GM19455 (cell line): ENCODE data around the gene LTBP2.
A peak's percentile ranks its signal among the peaks of the same experiment; 100 is the strongest.

Experiments used
- ATAC-seq: cut with Tn5 transposase; IDR thresholded peaks from one replicate; pipeline ENCODE4 v1.9.1; 2021; ENCODE audit not compliant: unreplicated experiment

The LTBP2 gene

GRCh38 chr14:74613211-74613914 lies 1.3 kb upstream of the LTBP2 start:
- no peak for ATAC-seq

DNA sequence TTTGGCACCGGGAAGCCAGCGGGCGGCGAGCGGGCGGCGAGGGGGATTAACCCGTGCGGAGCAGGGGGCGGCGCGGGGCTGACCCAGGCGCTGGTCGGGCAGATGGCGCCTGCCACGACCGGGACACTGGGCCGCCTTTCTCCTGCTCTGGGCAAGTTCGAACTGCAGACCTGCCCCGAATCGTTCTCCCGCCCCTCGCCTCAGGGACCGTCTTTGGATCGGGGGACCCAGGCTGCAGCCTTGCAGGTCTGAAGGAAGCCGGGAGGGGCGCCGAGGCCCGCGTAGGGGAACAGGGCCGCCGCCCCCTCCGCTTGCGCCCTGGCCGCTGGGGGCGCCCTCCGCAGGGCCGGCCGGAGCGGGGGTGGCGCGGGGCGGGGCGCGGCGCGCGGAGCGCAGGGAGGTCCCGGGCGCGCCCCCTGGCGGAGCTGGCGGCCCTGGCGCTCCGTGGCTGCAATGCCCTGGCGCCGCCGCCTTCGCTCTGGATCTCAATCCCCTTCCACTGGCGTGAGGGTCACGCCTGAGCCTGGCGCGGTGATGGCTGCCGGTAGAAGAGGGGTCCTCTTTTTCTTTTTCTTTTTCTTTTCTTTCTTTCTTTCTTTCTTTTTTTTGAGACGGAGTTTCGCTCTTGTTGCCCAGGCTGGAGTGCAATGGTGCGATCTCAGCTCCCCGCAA lies 449 bp upstream of the LTBP2 start:
- peak; percentile 54 for ATAC-seq

GRCh38 chr14:74610866-74611649 lies 979 bp downstream of the LTBP2 start:
- no peak for ATAC-seq

GRCh38 chr14:74610199-74610865 lies 1.7 kb downstream of the LTBP2 start:
- ATAC-seq: no peak

DNA sequence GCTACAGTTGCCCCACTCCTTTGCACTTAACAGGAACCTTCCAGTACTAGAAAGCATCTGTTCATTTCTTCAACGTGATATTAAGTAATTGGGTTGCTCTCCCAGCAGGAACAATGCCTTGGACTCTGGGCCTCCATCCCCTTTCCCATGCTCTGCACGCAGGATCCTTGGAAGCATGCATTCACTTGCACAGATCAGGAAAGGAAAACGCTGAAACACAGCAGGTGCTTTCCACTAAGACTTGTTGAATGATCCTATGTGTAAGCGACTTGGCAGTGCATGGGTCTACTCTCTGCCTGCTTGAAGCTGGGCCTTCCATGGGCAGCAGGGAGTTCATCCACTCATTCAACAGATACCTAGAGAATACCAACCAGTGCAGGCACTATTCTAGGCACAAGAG lies 2.3 kb downstream of the LTBP2 start:
- no peak for ATAC-seq

DNA sequence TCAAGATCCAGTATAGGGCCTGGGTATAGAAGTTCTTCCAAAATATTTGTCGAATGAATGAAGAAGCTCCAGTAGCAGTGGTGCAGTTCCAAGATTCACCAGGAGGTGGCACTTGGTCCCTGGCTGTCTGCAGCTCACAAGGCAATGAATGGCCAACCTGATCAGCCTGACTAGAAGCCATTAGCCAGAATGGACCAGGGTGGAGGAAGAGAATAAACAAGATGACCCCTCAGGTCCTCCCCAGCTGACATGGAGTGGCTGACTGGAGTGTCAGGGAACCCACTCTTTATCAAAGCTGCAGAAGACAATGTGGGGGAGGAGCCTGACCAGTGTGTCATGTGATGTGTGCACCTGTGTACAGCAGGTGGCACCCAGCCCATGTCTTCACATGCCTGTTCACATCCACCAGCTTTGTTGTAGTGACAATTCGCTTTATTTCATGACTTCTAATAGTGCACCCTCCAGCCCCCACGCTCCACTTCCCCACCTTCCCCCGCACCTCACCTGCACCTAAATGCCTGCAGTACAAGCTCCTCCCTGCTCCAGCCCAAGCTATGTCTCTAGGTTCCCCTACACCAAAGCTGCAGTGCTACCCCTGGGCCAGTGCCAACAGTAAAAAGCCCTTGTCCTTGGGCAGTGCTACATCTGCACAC lies 3.0 kb downstream of the LTBP2 start:
- ATAC-seq: no peak

DNA sequence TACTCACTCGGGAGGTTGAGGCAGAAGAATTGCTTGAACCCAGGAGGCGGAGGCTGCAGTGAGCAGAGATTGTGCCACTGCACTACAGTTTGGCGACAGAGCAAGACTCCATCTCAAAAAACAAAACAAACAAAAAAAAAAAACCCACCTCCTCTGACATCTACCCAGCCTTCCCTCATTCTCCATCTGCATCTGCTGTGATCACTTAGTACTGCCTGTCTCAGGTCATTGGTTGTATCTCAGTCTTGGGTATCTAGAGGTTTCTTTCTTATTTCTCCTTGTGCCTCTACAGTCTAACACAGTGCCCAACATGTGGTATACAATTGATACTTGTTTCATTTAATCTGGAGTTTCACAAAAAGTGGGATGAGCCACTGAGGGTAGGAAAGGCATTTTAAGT lies 5.3 kb downstream of the LTBP2 start:
- ATAC-seq: no peak

DNA sequence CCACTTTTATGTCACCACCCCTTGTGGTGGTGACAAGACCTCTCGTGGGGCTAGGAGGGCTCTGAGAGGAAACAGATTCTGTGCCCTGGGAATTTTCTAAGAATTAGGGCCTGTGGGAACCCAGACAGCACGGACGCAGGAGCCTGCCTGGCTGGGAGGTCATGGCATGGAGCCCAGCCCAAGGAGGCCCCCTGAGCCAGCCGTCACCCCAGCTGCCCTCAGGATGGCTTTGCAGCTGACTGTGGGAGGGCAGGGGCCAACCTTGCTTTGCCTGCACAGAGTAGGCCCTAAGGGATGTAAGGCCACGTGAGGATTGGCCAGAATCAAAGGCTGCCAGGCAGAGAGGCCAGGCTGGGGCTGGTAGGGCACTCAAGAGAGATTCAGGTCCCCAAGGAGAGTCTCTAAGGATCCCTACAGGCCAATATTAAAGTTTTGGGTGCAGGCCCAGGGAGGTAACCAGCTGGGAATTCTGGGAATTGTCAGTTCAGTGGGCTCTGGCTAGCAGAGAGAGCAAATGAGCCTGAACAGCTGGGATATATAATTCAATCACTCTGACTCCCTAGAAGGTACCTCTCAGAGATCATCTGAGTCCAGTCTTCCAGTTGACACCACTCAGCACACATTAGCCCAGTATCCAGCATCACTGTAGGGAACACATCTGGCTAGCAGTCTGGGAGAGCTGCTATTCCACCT lies 6.4 kb downstream of the LTBP2 start:
- no peak for ATAC-seq

- ATAC-seq: no peak
These were observed 7.1 kb downstream of the LTBP2 start for GRCh38 chr14:74604911-74605310.

- ATAC-seq: no peak
These were observed 7.9 kb downstream of the LTBP2 start for GRCh38 chr14:74604157-74604556.

GRCh38 chr14:74601982-74602381 lies 10.1 kb downstream of the LTBP2 start:
- ATAC-seq: no peak

DNA sequence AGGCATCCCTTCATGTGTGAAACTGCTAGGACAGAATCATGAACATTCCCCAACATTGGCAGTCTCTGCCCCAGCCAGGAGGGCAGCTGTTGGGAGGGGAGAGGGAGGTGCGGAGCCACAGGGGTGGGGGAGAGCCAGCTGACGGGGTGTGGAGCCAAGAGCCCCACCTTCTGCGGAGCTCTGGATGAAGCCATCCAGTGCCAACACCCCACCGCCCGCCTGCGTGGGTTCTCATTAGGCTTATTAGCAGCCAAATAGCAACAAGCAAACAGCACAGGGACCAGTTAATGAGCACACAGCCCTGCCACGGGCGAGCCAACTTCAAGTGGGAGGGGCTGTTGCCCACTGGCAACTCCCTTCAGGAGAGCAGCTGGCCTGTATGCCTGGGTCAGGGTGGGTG lies 12.1 kb downstream of the LTBP2 start:
- no peak for ATAC-seq

GRCh38 chr14:74599321-74599761 lies 12.7 kb downstream of the LTBP2 start:
- no peak for ATAC-seq

DNA sequence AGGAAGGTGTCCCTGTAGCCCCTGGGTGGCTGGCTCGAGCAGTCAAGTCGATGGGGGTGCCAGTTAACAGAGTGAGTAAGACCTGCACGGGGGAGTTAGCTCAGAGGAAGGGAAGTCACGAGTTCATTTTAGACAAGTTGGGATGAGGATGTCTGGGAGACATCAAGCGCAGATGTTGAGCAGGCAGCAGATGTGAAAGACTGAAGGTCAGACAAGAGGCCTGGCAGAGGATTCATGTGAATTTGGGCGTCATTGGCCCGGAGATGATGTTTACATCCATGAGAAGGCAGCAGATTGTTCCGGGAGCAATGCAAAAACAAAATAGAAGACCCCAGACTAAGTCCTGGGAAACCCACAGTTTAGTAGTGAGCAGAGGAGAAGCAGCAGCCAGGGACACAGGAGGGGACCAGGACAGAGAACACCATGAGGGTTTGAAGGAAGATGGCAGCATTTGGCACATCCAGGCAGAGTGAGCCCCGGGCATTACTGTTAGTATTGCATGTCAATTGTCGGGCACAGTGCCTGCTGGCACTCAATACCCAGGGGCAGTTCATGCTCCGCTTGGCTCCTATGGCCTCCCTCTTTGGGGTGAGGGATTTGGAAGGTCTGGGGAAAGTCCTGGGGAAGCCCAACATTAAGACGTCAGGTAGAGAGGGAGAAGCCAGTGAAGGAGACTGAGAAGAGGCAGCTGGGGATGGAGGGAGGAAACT lies 15.1 kb downstream of the LTBP2 start:
- ATAC-seq: no peak

DNA sequence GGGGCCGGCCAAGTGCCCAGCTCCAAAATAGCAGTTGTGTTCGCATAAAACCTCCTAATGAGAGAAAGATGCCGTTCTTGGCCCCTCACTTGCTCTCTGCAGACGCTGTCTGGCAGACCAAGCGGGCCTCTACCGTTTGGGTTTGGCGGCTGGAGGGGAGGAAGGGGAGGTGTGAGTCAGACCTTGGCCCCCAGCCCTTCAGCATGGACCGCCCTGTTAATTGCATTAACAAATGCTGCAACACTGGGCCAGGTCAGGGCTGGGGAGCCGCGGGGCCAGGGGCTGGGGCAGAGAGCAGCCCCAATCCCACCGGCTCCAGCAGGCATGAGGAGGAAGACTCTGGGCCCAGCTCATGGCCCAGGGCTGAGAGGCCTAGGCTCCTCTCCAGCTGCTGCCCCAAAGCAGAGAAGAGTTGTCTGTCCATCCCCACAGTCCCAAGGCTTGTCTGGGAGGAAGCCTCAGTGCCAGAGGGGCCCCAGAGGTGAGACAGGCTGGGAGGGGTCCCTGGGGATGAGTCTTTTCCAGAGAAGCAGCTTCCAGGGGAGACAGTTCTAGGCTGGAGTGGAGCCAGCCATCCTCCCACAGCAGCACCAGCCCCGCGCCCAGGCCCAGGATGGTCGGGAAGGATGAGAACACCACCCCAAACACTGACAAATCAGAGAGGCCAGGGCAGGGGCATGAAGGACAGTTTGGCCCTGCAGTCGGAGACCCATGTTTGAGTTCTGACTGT lies 16.9 kb downstream of the LTBP2 start:
- no peak for ATAC-seq

DNA sequence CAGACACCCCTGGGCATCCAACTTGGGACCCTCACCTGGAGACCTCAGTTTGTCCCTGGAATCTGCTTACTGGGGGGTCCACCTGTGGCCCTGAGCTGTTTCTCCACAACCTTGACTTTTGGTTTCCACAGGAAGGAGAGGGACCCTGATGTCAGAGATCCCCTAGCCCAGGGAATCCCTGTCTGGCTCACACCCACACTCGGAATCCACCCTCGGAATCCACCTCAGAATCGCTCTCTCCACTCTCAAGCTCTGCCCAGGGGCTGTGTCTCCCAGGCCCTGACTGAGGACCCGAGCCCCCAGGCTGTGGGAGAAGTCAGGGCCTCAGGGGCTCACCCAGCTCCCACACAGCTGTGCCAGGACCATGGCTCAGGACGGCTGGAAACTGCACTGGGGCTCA lies 17.4 kb downstream of the LTBP2 start:
- no peak for ATAC-seq

DNA sequence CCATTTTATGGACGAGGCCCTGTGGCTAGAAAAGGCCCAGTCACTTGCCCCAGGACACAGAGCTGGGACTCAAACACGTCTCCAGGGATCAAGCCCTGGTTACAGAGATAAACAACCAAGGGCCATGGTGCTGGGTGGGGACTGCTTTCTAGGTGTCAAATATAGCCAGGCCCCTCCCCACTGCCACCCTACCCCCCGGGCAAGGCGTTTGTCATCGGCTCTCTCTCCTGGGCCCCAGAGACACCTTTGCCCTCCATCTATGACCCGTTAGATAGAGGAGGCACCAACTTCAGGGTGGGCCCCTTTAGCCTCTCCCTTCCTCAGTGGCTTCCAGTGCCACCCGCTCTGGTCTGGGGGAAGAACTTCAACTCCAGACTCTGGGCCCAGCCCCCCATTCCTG lies 18.0 kb downstream of the LTBP2 start:
- no peak for ATAC-seq

DNA sequence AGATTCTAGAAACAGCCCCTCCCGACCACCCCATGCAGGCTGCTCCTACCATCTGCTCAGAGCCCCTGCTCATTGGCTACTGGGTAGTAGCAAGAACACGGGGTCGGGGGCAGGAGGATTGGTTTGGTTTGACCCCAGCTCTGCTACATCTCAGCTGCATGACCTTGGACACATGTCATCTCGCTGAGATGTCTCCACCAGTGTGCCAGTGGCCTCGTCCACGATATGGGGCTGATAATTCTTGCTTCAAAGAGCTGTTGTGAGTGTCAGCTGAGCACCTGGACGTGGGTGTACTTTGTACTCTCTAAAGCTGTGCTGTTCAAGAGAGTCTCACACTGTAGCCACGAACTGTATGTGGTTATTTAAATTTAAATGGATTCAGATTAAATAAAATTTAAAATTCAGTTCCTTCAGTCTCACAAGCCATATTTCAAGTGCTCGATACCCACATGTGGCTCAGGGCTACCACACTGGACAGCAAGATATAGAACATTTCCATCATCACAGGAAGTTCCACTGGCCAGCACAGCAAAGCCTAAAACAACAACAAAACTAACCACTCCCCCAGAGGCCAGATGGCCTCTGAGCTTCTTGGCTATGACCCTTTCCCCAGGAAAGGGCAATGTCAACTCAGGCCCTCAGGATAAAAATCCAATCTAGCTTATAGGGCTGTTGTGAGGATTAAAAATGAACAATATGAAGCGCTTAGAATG lies 18.6 kb downstream of the LTBP2 start:
- ATAC-seq: no peak
